ENCODE results near the gene FEZF2. TPM values are rescaled to one million over a fixed set of nuclear protein-coding genes. Genes with fewer than 3 reads are reported as not detected.
A peak's percentile ranks its signal among the peaks of the same experiment; 100 is the strongest.

Gene FEZF2
- total RNA-seq, 2 donors from 2014 or later, result not detected

DNA sequence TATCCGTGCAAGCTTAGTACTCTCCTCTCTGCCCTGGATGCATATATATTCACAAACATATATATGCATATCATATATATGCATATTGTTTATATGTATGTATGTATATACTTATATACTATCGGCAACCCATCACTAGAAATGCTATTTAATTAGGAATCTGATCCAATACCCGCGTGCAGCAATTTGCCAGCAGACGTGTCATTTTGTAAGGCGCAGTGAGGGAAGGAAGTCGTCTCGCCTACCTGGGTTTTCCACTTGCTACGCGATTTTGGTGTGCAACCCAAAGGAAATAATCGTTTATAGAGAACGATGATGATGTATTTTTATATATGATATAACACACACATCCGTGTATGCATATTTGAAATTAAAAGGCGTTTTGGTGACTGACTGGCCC lies 5.6 kb upstream of the FEZF2 start:
- Mint-ChIP-seq H3K4me1 (peaks cover 3% of the 10 kb centered on the region), H3K36me3 (ENCODE audit: low read depth) (no peaks in the 10 kb centered on the region), H3K4me3 (no peak overlapping the region), H3K27me3 (peaks cover 77% of the 10 kb centered on the region), H3K27ac (no peak overlapping the region)
- ATAC-seq (no peak), DNase-seq (no peak)
- H3K9me3 ChIP-seq (ENCODE audit: control insufficient read depth, low read length, poor library complexity, severe bottlenecking), result no peaks in the 10 kb centered on the region

DNA sequence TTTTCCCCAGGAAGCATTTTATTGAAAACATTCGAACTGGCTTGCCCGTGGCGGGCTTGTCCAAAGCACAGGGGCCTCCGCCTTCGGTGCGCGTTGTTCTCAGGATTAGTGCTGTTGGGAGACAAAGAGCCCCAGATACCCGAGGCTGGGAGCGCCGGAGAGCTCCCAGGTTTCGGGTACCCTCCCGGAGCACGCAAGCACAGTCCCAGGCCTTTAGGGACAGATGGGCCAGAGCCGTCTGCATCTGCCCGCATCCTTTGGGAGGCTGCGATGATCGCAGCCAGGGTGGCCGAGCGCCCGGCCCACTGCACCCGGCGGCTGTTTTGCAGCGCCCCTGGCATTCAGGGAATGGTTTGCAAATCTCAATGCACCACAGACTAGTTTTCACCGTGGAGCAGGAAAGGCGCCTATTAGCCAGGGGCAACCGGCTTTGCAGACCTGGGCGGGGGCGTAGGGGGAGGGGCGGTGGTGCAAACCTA lies 5.0 kb upstream of the FEZF2 start:
- no peaks in the 10 kb centered on the region for H3K36me3 Mint-ChIP-seq (ENCODE audit: low read depth)
- ATAC-seq, result no peak

DNA sequence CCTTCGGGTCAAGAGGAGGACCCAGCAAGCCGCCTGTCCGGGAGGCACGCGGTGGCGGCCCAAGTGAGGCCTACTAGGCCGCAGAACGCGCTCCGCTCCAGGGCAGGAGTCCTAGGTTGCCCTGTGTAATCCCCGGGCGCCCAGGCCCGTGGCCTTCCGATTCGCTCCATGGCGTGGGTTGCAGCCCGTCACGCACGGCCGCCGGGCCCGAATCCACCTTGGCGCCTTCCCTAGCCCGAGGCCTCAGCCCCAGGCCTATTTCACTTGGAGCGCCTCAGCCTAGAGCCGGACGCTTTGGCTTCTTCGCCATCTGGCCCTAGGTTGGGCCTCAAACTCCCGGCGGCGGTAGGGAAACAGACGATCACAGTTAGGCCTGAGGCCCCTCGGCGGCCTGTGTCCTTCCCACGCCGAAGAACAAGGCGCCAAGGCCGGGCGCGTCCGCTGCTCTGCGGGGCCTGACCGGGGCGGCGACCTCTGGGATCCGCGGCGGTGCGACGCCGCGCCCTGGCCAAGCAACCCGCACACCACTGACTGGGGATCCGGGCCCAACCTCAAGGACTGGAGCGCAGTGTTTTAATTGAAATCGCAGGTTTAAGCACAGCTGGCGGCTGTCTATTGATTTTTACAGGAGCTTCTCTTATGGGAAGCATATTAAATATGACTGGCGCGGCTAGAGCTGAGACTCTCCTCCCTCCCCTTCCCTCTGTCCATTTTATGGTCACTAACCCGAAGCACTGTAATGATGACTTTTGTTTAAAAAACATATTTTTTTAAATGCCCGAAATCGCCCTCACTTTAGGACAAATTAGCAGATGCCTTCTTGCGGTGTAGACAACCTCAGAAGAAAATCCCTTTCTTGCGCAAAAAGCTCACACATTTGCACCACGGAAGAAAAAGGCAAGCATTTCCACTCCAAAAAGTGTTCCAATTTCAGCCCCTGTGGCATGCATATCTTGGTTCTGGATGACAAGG lies 3.8 kb upstream of the FEZF2 start:
- DNase-seq (no peak), ATAC-seq (no peak)
- Mint-ChIP-seq H3K27ac (no peak overlapping the region), H3K36me3 (ENCODE audit: low read depth) (no peaks in the 10 kb centered on the region), H3K4me1 (peaks cover 3% of the 10 kb centered on the region), H3K4me3 (no peak overlapping the region), H3K27me3 (peaks cover 79% of the 10 kb centered on the region)
- no peaks in the 10 kb centered on the region for H3K9me3 ChIP-seq (ENCODE audit: control insufficient read depth, low read length, poor library complexity, severe bottlenecking)

More for the DNA sequence above, 5.0 kb upstream of the FEZF2 start:
- no peaks in the 10 kb centered on the region for H3K9me3 ChIP-seq (ENCODE audit: control insufficient read depth, low read length, poor library complexity, severe bottlenecking)
- Mint-ChIP-seq H3K4me3 (no peak overlapping the region), H3K27ac (peak overlapping the region; percentile 45), H3K27me3 (peaks cover 80% of the 10 kb centered on the region), H3K4me1 (peaks cover 3% of the 10 kb centered on the region)
- DNase-seq, result no peak

DNA sequence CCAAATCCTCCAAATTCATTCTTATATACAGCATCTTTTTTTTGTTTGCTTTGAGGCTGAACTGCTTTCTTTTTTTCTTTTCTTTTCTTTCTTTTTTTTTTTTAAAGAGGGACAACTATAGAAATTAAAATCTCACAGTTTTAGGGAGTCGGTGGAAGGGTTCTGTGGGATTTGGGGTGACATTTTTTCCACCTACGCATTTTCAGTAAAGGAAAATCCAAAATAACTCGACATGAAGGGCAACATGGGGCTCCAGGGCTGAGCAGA lies 3.0 kb upstream of the FEZF2 start:
- no peak for DNase-seq
- Mint-ChIP-seq H3K4me1 (peaks cover 3% of the 10 kb centered on the region), H3K27me3 (peaks cover 78% of the 10 kb centered on the region), H3K4me3 (no peak overlapping the region), H3K27ac (no peak overlapping the region), H3K36me3 (ENCODE audit: low read depth) (no peaks in the 10 kb centered on the region)
- ATAC-seq, result no peak
- H3K9me3 ChIP-seq (ENCODE audit: control insufficient read depth, low read length, poor library complexity, severe bottlenecking), result no peaks in the 10 kb centered on the region

DNA sequence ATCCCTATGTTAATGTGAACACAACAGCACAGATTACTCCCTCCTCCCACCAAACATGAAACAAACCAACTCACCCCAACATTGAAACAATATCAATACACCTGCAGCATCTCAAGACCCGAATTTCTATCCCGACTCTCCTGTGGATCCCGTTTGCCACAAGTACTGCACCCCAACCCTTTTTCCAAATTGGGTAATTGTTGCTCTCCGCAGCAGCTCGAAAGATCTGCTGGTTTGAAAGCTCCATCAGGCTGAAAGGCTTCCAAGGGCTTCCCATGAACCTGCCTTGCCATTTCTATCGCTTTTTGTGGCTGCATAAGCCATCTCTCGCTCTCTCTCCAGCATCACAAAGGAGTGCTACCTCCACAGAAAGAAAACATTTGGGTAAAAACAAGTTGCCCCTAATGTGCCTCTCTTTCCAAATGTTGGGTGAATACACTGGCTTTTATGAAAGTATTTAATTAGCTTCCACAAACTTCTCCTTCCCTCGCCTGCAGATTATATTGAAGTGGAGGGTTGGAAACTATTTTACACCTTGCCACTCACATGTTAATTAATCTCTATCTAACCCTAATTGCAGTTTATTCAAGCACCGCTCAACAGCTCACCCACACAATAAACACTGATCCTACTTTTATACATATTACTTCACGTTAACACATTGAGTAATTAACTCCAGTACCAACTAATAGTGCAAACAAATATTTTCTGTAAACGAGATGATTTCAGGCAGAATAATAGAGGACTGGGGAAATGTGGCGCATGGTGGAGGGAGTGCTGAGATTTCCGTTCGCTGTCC lies 2.5 kb upstream of the FEZF2 start:
- no peak overlapping the region for H3K4me3 Mint-ChIP-seq
- H3K27ac Mint-ChIP-seq, result no peak overlapping the region
- ATAC-seq (no peak), DNase-seq (no peak)
- H3K9me3 ChIP-seq (ENCODE audit: control insufficient read depth, low read length, poor library complexity, severe bottlenecking), result no peaks in the 10 kb centered on the region
- H3K36me3 Mint-ChIP-seq (ENCODE audit: low read depth), result no peaks in the 10 kb centered on the region
- H3K27me3 Mint-ChIP-seq, result peaks cover 78% of the 10 kb centered on the region
- H3K4me1 Mint-ChIP-seq, result peaks cover 3% of the 10 kb centered on the region

DNA sequence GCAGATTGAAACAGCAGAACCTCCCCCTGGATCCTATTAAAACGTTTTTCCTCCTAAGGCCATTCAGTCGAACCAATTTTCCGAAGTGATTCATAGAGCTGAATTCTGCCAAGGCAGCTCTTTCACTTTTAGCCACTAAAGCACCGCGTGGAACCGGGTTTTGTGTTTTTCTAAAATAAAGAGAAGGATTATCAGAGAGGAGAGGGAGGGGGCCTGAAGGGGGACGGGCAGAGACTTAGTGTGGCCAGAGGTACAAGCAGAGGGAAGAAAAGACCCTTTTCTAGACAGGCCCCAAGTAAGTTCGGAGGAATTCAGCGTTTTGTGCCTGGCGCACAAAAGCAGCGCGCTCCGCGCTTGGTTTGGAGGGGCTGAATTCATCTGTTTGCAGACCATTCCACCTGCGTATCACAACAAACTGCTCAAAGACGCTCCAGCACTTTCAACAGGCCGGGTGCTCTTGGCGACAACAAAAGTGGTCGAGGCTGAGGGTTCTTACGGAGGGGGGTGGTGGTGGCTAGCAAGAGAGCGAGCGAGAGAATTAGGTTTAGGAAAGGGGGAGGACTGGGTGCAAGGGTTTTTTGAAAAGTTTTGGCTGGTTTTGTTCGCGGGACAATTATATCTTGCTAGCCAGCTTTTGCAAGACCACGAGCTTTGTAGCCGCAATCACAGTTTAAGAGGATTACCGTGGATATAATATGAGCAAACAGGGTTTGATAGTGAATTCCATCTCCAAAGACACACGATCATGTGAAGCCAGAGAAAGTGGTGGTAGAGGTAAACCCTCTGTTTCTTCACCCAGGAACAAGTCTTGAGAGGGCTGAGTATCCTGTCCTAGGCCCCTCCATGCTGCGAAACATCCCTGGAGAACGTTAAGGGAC lies 1.2 kb upstream of the FEZF2 start:
- DNase-seq (no peak), ATAC-seq (no peak)
- Mint-ChIP-seq H3K27me3 (peaks cover 78% of the 10 kb centered on the region), H3K4me1 (peaks cover 3% of the 10 kb centered on the region), H3K36me3 (ENCODE audit: low read depth) (no peaks in the 10 kb centered on the region), H3K4me3 (no peak overlapping the region), H3K27ac (no peak overlapping the region)
- no peaks in the 10 kb centered on the region for H3K9me3 ChIP-seq (ENCODE audit: control insufficient read depth, low read length, poor library complexity, severe bottlenecking)

DNA sequence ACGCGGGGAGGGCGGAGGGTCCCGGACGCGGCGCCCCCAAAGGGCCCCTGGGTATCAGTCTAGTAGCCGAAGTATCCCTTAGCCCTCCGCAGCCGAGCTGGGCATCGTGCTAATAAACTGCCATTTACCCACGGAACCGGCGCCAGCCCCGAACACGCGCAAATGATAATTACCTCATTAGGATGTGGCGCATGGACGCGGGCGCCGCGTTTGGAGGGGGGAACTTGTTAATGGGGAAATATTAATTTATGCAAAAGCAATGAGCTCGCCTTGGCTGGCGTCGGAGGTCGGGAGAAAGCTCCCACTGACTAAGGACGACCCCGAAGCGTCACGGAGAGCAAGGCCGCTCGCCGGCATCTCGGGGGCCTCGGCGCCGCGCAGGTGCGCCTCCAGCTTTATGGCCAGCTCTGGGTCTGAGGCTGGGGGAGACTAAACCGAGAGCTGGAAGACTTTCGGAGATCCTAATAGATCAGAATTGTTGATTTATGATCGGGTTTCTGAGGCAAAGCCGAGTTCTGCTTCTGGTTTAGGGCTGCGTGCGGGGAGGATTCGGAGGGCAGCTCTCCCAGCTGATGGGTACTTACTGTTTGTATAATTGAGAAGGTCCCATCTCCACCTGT lies 474 bp upstream of the FEZF2 start:
- DNase-seq (no peak), ATAC-seq (no peak)
- H3K4me1 Mint-ChIP-seq, result no peaks in the 10 kb centered on the region
- no peaks in the 10 kb centered on the region for H3K9me3 ChIP-seq (ENCODE audit: control insufficient read depth, low read length, poor library complexity, severe bottlenecking)
- peaks cover 79% of the 10 kb centered on the region for H3K27me3 Mint-ChIP-seq
- no peak overlapping the region for H3K27ac Mint-ChIP-seq
- no peaks in the 10 kb centered on the region for H3K36me3 Mint-ChIP-seq (ENCODE audit: low read depth)
- H3K4me3 Mint-ChIP-seq, result peak overlapping the region; percentile 5

DNA sequence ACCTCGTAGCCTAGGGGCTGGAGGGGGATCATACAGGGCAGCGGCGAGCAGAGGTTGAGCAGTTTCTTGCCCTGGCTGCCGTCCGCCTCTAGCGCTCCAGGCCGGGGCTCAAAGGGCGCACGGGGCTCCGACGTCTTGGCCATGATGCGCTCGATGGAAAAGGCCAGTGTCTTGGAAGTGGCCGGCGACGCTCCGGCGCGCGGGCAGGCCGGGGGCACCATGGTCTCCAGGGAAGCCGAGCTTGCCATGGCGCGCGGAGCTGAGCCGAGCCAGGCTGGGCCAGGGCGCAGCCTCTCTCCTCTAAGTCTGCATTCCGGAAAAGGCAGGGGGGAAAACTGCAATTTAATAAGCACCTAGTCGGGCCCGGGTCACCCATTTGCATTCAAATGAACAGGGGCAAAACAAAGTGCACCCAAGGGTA lies 719 bp downstream of the FEZF2 start:
- Mint-ChIP-seq H3K36me3 (ENCODE audit: low read depth) (no peaks in the 10 kb centered on the region), H3K4me1 (no peaks in the 10 kb centered on the region), H3K27ac (no peak overlapping the region), H3K27me3 (peaks cover 82% of the 10 kb centered on the region), H3K4me3 (no peak overlapping the region)
- DNase-seq, result no peak
- no peak for ATAC-seq
- H3K9me3 ChIP-seq (ENCODE audit: control insufficient read depth, low read length, poor library complexity, severe bottlenecking), result no peaks in the 10 kb centered on the region

DNA sequence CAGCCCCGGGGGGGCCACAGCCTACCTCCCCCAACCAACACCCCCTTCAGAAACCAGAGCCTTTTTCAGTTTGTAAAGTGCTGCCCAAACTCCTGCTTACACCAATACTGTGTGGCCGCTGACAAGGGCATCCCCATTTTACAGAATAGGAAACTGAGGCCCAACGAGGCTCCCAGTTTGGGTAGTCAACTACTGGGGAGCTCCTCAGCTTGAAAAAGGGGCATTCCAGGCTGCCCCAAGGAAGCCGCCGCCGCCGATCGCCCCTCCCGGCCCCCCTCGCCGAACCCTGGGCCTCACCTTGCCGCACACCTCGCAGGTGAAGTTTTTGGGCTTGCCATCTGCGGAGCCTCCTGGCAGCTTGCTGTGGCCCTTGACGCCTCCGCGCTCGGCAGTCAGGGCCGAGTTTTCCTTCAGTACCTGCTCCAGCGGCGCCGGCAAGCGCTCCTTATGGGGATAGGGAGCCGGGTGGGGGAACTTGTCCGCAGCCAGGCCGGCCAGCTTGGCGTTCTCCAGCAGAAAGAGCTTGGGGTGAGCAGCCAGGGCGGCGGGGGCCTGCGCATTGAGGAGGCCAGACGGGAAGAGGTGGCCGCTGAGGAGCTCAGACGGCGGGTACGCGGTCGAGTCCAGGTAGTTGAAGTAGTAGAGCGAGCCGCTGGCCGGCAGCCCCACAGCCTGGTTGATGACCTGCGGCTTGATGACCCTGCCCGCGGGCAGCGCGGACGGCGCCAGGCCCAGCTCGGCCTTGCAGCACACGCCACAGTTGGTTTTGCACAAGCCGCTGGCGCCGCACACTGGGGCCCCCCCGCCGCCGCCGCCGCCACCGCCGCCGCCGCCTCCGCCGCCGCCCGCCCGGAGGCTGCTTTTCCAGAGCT lies 1.4 kb downstream of the FEZF2 start:
- H3K9me3 ChIP-seq (ENCODE audit: control insufficient read depth, low read length, poor library complexity, severe bottlenecking), result no peaks in the 10 kb centered on the region
- ATAC-seq (no peak), DNase-seq (no peak)
- Mint-ChIP-seq H3K27ac (no peak overlapping the region), H3K36me3 (ENCODE audit: low read depth) (no peaks in the 10 kb centered on the region), H3K4me3 (no peak overlapping the region), H3K4me1 (no peaks in the 10 kb centered on the region), H3K27me3 (peaks cover 85% of the 10 kb centered on the region)

DNA sequence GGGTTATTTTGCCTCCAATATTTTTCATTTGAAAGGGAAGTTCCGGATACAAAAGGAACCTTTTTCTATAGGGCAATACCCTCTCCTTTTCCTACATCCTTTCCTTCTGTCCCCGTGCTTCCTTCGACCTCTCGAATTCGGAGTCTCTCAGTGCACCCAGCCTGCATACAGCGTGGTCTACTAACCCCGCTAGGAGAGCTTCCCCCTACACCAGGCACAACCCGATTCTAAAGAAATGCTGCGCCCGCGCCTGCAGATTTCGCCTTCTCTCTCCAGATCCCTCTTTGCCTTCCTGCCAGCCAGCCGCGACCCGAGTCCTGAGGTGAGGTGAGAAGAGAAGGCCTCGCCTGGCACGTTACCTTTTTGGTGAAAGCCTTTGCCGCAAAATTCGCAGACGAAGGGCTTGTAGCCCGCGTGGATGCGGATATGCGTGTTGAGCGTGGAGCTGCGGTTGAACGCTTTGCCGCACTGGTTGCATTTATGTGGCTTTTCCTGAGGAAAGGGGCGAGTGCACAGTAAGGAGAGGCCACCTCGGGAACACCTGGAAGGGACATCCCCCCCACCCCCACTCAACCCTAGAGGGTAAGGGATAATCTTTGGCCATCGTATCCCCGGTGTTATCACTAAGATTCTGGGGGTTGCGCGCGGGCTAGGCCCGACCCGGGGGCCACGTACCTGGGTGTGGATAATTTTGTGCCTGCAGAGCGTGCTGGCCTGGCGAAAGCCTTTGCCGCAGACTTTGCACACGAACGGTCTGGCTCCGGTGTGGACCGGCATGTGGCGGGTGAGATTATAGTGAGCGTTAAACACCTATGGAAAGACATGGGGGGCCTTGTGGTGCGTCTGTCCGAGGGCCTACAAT lies 2.3 kb downstream of the FEZF2 start:
- H3K9me3 ChIP-seq (ENCODE audit: control insufficient read depth, low read length, poor library complexity, severe bottlenecking), result no peaks in the 10 kb centered on the region
- ATAC-seq, result no peak
- no peaks in the 10 kb centered on the region for H3K4me1 Mint-ChIP-seq
- no peaks in the 10 kb centered on the region for H3K36me3 Mint-ChIP-seq (ENCODE audit: low read depth)
- no peak overlapping the region for H3K27ac Mint-ChIP-seq
- H3K4me3 Mint-ChIP-seq, result no peak overlapping the region
- H3K27me3 Mint-ChIP-seq, result peaks cover 83% of the 10 kb centered on the region
- DNase-seq, result no peak

DNA sequence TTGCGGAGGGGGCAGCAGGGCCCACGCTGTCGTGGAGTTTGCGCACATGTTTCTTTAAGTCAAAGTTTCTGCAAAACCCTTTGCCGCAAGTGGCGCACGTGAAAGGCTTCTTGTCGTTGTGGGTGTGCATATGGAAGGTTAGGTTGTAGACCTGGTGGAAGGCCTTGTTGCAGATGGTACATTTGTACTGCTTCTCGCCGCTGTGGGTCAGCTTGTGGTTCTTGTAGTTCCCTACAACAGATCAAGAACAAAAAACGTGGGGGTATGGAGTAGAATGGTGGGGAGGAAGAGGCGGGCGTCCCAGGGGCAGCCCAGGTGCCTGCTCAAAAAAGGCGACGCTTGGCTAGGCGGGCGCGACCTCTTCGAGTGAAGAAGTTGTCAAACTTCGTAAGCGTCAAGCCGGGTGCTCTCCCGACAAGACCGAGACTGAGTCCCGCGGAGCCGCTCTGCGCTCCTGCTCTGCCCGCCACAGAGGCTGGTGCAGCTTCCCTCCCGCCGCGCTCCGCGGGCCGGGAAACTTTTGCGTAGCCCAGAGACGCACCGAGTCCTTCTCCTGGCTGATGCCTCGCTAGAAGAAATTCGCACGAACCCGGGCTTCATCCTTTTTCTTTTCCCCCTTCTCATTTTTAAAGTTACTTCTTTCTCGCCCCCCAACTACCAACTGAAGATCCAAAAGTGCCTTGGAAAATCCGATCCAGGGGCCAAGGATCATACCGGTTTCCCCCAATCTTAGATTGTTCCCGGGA lies 3.1 kb downstream of the FEZF2 start:
- ATAC-seq, result no peak
- Mint-ChIP-seq H3K36me3 (ENCODE audit: low read depth) (no peaks in the 10 kb centered on the region), H3K4me1 (no peaks in the 10 kb centered on the region), H3K27ac (no peak overlapping the region), H3K4me3 (no peak overlapping the region), H3K27me3 (peaks cover 83% of the 10 kb centered on the region)
- DNase-seq, result no peak
- no peaks in the 10 kb centered on the region for H3K9me3 ChIP-seq (ENCODE audit: control insufficient read depth, low read length, poor library complexity, severe bottlenecking)
